Ascending aorta (tissue), 2 donors: ENCODE measurements around the gene CCDC30. TPM values are rescaled to one million over a fixed set of nuclear protein-coding genes. Genes with fewer than 3 reads are reported as not detected.

Experiments
- DNase-seq, 2 donors: peaks; one replicate each; pipeline ENCODE4 v3.0.0-alpha.2; 2019; ENCODE audit warnings: low spot score in 2 of 2
- H3K27ac ChIP-seq, 2 donors: fragments of 200-600 bp; sonication (generic); one replicate each; pipeline ENCODE4 v1.5.1; 2016 to 2017; ENCODE audit warnings: mild to moderate bottlenecking in 1 of 2
- H3K27me3 ChIP-seq: fragments of 200-600 bp; sonication (generic); one replicate; pipeline ENCODE4 v1.5.1; 2017
- H3K36me3 ChIP-seq, 2 donors: fragments of 200-600 bp; sonication (generic); one replicate each; pipeline ENCODE4 v1.5.1; 2016
- H3K4me1 ChIP-seq, 2 donors: fragments of 200-600 bp; sonication (generic); one replicate each; pipeline ENCODE4 v1.5.1; 2016 to 2017; ENCODE audit warnings: mild to moderate bottlenecking in 1 of 2
- H3K4me3 ChIP-seq, 2 donors: fragments of 200-600 bp; sonication (generic); one replicate each; pipeline ENCODE4 v1.5.1; 2016 to 2017; ENCODE audit warnings: mild to moderate bottlenecking in 1 of 2
- H3K9me3 ChIP-seq, 2 donors: fragments of 200-600 bp; sonication (generic); one replicate each; pipeline ENCODE4 v1.5.1; 2016
- intact Hi-C: fragments of 100-400 bp; cut with DNase I; formaldehyde crosslinking; loops from one replicate; pipeline ENCODE4 v1.15.1; 2023
- total RNA-seq: library from RNA; depleted of rRNA; stranded (reverse); fragments of >200 nt; gene quantifications from one replicate; pipeline ENCODE4 v1.1.0, GENCODE V29; 2016
- TF ChIP-seq, protein P1 (sequence below), 3 experiments: fragments of 200-600 bp in 2 of 3; fragments of 450-650 bp in 1 of 3; sonication (generic) in 2 of 3; IDR thresholded peaks; one replicate each; pipeline ENCODE4 v1.5.1; 2016 to 2019; ENCODE audit warnings: antibody characterized with exemption in 3 of 3, mild to moderate bottlenecking in 1 of 3, moderate library complexity in 1 of 3

CCDC30 gene
- total RNA-seq, 1 donor from 2014 or later = not detected

- no peak overlapping the region for H3K27ac ChIP-seq
- TF ChIP-seq, protein P1, sequence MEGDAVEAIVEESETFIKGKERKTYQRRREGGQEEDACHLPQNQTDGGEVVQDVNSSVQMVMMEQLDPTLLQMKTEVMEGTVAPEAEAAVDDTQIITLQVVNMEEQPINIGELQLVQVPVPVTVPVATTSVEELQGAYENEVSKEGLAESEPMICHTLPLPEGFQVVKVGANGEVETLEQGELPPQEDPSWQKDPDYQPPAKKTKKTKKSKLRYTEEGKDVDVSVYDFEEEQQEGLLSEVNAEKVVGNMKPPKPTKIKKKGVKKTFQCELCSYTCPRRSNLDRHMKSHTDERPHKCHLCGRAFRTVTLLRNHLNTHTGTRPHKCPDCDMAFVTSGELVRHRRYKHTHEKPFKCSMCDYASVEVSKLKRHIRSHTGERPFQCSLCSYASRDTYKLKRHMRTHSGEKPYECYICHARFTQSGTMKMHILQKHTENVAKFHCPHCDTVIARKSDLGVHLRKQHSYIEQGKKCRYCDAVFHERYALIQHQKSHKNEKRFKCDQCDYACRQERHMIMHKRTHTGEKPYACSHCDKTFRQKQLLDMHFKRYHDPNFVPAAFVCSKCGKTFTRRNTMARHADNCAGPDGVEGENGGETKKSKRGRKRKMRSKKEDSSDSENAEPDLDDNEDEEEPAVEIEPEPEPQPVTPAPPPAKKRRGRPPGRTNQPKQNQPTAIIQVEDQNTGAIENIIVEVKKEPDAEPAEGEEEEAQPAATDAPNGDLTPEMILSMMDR (IDR thresholded peaks at IDR 0.05) = no peak
- no peaks in the 10 kb centered on the region for H3K9me3 ChIP-seq
- no peak for DNase-seq
- H3K36me3 ChIP-seq = no peaks in the 10 kb centered on the region
- no peaks in the 10 kb centered on the region for H3K4me1 ChIP-seq
- intact Hi-C loops = no loop called here
- no peak overlapping the region for H3K4me3 ChIP-seq
- H3K27me3 ChIP-seq = no peaks in the 10 kb centered on the region
Measured at GRCh38 chr1:42551180-42551579, 88.1 kb downstream of the CCDC30 start.

GRCh38 chr1:42551590-42551989 is 88.5 kb downstream of the CCDC30 start:
- Histone ChIP-seq H3K4me1 (no peaks in the 10 kb centered on the region), H3K27ac (no peak overlapping the region), H3K36me3 (no peaks in the 10 kb centered on the region), H3K27me3 (no peaks in the 10 kb centered on the region), H3K9me3 (no peaks in the 10 kb centered on the region), H3K4me3 (no peak overlapping the region)
- TF ChIP-seq, protein P1 (IDR thresholded peaks at IDR 0.05) = no peak
- no peak for DNase-seq
- intact Hi-C loops = no loop called here

DNA sequence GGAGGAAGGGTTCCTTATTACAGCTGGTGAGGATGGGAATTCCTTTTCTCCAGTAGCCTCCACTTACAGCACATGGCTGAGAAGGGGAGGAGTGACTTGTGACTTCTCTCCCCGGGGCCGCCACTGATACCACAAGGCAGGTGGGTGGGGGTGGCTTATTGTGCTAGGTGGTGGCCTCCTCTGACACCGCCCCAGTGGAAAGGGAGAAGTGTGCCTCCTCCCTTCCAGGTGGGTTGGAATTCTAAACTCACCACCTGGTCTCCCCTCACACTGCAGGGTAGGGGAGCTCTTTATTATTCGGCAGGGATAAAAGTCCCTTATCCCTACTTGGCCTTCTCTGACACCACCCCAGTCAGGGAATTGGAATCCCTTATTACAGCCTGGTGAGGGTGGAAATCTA is 89.5 kb downstream of the CCDC30 start:
- H3K9me3 ChIP-seq = no peaks in the 10 kb centered on the region
- intact Hi-C loops = no loop called here
- H3K4me3 ChIP-seq = no peak overlapping the region
- no peaks in the 10 kb centered on the region for H3K27me3 ChIP-seq
- DNase-seq = no peak
- TF ChIP-seq, protein P1 (IDR thresholded peaks at IDR 0.05) = no peak
- H3K27ac ChIP-seq = no peak overlapping the region
- H3K36me3 ChIP-seq = no peaks in the 10 kb centered on the region
- H3K4me1 ChIP-seq = no peaks in the 10 kb centered on the region

DNA sequence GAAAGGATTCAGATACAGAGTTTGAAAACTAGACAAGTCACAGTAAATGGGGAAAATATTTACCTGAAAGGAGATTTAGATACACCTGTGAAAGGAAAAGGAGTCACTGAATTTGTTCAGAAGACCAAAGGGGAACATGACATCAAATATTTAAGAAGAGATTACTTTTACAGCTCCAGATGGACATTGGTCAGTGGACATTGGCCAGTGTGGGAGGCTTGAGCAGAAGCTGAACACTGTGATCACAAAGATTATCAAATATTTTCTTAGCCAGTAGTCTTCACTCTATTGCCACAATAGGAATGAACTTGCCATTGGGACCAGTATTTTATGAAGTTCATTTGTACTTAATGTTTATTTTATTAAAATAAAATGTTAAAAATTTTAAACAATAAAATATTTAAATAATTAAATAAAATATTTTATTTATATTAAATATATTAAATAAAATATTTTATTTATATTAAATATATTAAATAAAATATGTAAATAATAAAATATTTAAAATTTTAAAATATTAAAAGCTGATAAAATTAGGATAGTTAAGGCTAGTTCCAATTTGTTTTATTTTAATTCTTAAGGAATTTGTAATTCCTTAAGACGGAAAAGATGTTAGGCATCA is 94.3 kb downstream of the CCDC30 start:
- no peaks in the 10 kb centered on the region for H3K36me3 ChIP-seq
- no peak overlapping the region for H3K4me3 ChIP-seq
- no peaks in the 10 kb centered on the region for H3K4me1 ChIP-seq
- H3K9me3 ChIP-seq = peaks cover 0 to 15% of the 10 kb centered on the region in 2 donors
- intact Hi-C loops = no loop called here
- no peak for DNase-seq
- no peaks in the 10 kb centered on the region for H3K27me3 ChIP-seq
- H3K27ac ChIP-seq = no peak overlapping the region
- TF ChIP-seq, protein P1 (IDR thresholded peaks at IDR 0.05) = no peak

DNA sequence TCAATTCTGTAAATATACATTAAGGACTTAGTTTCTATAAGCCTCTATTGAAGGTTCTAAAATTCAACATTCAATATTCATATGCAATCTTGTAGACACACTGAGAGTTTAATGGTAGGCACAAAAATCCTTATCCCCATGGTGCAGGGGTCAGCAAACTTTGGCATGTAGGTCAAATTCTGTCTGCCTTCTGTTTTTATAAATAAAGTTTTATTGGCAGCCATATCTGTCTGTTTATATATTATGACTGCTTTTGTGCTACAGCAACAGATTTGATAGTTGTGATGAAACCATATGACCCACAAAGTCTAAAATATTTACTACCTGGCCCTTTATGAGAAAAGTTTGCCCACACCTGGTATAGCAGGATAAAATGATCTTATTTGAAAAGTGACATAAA is 104.0 kb downstream of the CCDC30 start:
- Histone ChIP-seq H3K27ac (no peak overlapping the region), H3K27me3 (no peaks in the 10 kb centered on the region), H3K4me1 (no peaks in the 10 kb centered on the region), H3K9me3 (no peaks in the 10 kb centered on the region), H3K36me3 (no peaks in the 10 kb centered on the region), H3K4me3 (no peak overlapping the region)
- no peak for DNase-seq
- intact Hi-C loops = no loop called here
- TF ChIP-seq, protein P1 (IDR thresholded peaks at IDR 0.05) = no peak

- Histone ChIP-seq H3K4me1 (no peaks in the 10 kb centered on the region), H3K36me3 (peaks cover 0 to 3% of the 10 kb centered on the region in 2 donors), H3K27ac (no peak overlapping the region), H3K27me3 (no peaks in the 10 kb centered on the region), H3K9me3 (no peaks in the 10 kb centered on the region), H3K4me3 (no peak overlapping the region)
- intact Hi-C loops = loop anchor here (5.0 kb wide), 2 partner anchors 170 to 495 kb away; no protein-coding TSS in a partner anchor
- no peak for DNase-seq
- TF ChIP-seq, protein P1 (IDR thresholded peaks at IDR 0.05) = no peak
Measured at GRCh38 chr1:42576935-42577334, 113.8 kb downstream of the CCDC30 start.
